Placental epithelial cell (primary cell): ENCODE data around the gene COL4A3. TPM values are rescaled to one million over a fixed set of nuclear protein-coding genes. Genes with fewer than 3 reads are reported as not detected.

Experiments
- total RNA-seq: library from RNA; depleted of rRNA; stranded (reverse); fragments of >200 nt; gene quantifications from 2 replicates; pipeline ENCODE4 v1.2.3, GENCODE V29; 2012

Gene COL4A3
- 0.39 and 0.43 TPM in 2 replicates for total RNA-seq

GRCh38 chr2:227163998-227164762, at the start of gene COL4A3, which contains the start of gene COL4A4:
TSS of gene COL4A3 (plus strand) at chr2:227164624. CDS start at chr2:227164727, 103 bp downstream.
TSS of gene COL4A4 (minus strand) at chr2:227164205. CDS start at chr2:227147483, 16,722 bp downstream.

GRCh38 chr2:227324995-227325838, 160.8 kb downstream of the COL4A3 start, which contains the start of gene MFF:
TSS of gene MFF (plus strand) at chr2:227325251. CDS start at chr2:227330666, 5,415 bp downstream.

Other genes with a start within 250 kb of the COL4A3 start
- 4.7 and 5.3 TPM in 2 replicates for gene COL4A4, start 419 bp upstream of the COL4A3 start, total RNA-seq
- 45.1 and 46.3 TPM in 2 replicates for gene MFF, start 160.6 kb downstream of the COL4A3 start, total RNA-seq
- not detected in 2 replicates for gene TM4SF20, start 214.7 kb downstream of the COL4A3 start, total RNA-seq
- gene SCYGR1, start 223.3 kb downstream of the COL4A3 start, total RNA-seq, result not detected in 2 replicates